HG02623 (cell line): ENCODE measurements around the gene BAIAP2L2.

Experiments used
- ATAC-seq: cut with Tn5 transposase; IDR thresholded peaks from one replicate; pipeline ENCODE4 v1.9.1; 2021; ENCODE audit warnings: moderate library complexity; ENCODE audit not compliant: unreplicated experiment

BAIAP2L2 gene

GRCh38 chr22:38108561-38109319 lies 1.7 kb downstream of the BAIAP2L2 start:
- ATAC-seq, result no peak

- ATAC-seq, result no peak
These were observed 2.6 kb downstream of the BAIAP2L2 start for GRCh38 chr22:38107692-38108515.

GRCh38 chr22:38106814-38107578 lies 3.5 kb downstream of the BAIAP2L2 start:
- ATAC-seq, result no peak

GRCh38 chr22:38104084-38104483 lies 6.4 kb downstream of the BAIAP2L2 start:
- ATAC-seq, result no peak

GRCh38 chr22:38103641-38104040 lies 6.8 kb downstream of the BAIAP2L2 start:
- ATAC-seq, result no peak

- ATAC-seq, result no peak
These were observed 11.9 kb downstream of the BAIAP2L2 start for GRCh38 chr22:38098410-38099249.

- ATAC-seq, result no peak
These were observed 12.7 kb downstream of the BAIAP2L2 start for GRCh38 chr22:38097557-38098409.

GRCh38 chr22:38097058-38097457 lies 13.4 kb downstream of the BAIAP2L2 start:
- no peak for ATAC-seq

GRCh38 chr22:38089474-38089851 lies 21.0 kb downstream of the BAIAP2L2 start:
- ATAC-seq, result no peak

GRCh38 chr22:38088629-38089473 lies 21.6 kb downstream of the BAIAP2L2 start:
- no peak for ATAC-seq

GRCh38 chr22:38087855-38088254 lies 22.6 kb downstream of the BAIAP2L2 start:
- ATAC-seq, result no peak

GRCh38 chr22:38086942-38087341 lies 23.5 kb downstream of the BAIAP2L2 start:
- no peak for ATAC-seq

- ATAC-seq, result no peak
These were observed 24.3 kb downstream of the BAIAP2L2 start for GRCh38 chr22:38086001-38086845.

GRCh38 chr22:38085501-38085900 lies 25.0 kb downstream of the BAIAP2L2 start:
- no peak for ATAC-seq

- no peak for ATAC-seq
These were observed 25.4 kb downstream of the BAIAP2L2 start for GRCh38 chr22:38085056-38085455.

- ATAC-seq, result no peak
These were observed 26.4 kb downstream of the BAIAP2L2 start, which contains the start of gene SLC16A8 for GRCh38 chr22:38083931-38084631. Gene SLC16A8, minus strand, starts transcription at chr22:38084184. Its CDS starts 1,311 bp downstream, at chr22:38082873.
